HL-60 (cell line): ENCODE measurements around the gene LORICRIN.

ENCODE experiments used
- DNase-seq, 2 experiments: peaks; one replicate each; pipeline ENCODE4 v3.0.0-alpha.2; 2010 to 2020; ENCODE audit warnings: low read depth in 1 of 2, low spot score in 1 of 2
- H3K27ac ChIP-seq: fragments of 250-450 bp; sonication (Bioruptor Pico); replicated peaks from 2 replicates; pipeline ENCODE4 v1.5.1; 2020; ENCODE audit warnings: mild to moderate bottlenecking, moderate library complexity
- H3K27me3 ChIP-seq: fragments of 250-450 bp; sonication (Bioruptor Pico); 2 replicates; pipeline ENCODE4 v1.5.1; 2021; ENCODE audit warnings: mild to moderate bottlenecking, moderate library complexity; ENCODE audit not compliant: insufficient read depth, poor library complexity, severe bottlenecking
- H3K4me3 ChIP-seq: replicated peaks from 2 replicates; pipeline ENCODE4 v1.5.1; 2011; ENCODE audit warnings: mild to moderate bottlenecking, control low read depth, low read length; ENCODE audit not compliant: insufficient read depth
- CTCF ChIP-seq: IDR thresholded peaks from one replicate; pipeline ENCODE4 v1.5.1; 2011; ENCODE audit warnings: low read length, control low read depth, inconsistent platforms; ENCODE audit not compliant: insufficient read depth
- GABPA ChIP-seq: IDR thresholded peaks from 2 replicates; pipeline ENCODE4 v1.6.1; 2012; ENCODE audit warnings: low read depth
- POLR2AphosphoS5 ChIP-seq: IDR thresholded peaks from 2 replicates; pipeline ENCODE4 v1.6.1; 2012; ENCODE audit warnings: low read depth
- REST ChIP-seq: IDR thresholded peaks from 2 replicates; pipeline ENCODE4 v1.6.1; 2012; ENCODE audit warnings: low read depth; ENCODE audit not compliant: insufficient replicate concordance
- SPI1 ChIP-seq: IDR thresholded peaks from 2 replicates; pipeline ENCODE4 v1.6.1; 2012; ENCODE audit warnings: low read depth, mild to moderate bottlenecking, borderline replicate concordance

Gene LORICRIN

GRCh38 chr1:153271711-153272110 lies 12.2 kb downstream of the LORICRIN start:
- DNase-seq = no peak
- Histone ChIP-seq H3K27me3 (peaks cover 4% of the 10 kb centered on the region), H3K4me3 (no peak overlapping the region), H3K27ac (no peak overlapping the region)
- TF ChIP-seq CTCF (no peak), REST (no peak), GABPA (no peak), SPI1 (no peak)

- Histone ChIP-seq H3K4me3 (no peak overlapping the region), H3K27ac (no peak overlapping the region), H3K27me3 (peaks cover 2% of the 10 kb centered on the region)
- TF ChIP-seq POLR2AphosphoS5 (no peak), SPI1 (no peak), REST (no peak), GABPA (no peak), CTCF (no peak)
- no peak for DNase-seq
Measured at GRCh38 chr1:153272186-153272585, 12.7 kb downstream of the LORICRIN start.

- no peak overlapping the region for H3K4me3 ChIP-seq
- H3K27ac ChIP-seq = no peak overlapping the region
- peaks cover 2% of the 10 kb centered on the region for H3K27me3 ChIP-seq
- DNase-seq = peak in 1 of 2 experiments; percentile 36
- TF ChIP-seq CTCF (peak; percentile 82), POLR2AphosphoS5 (no peak), REST (no peak)
Measured at GRCh38 chr1:153277852-153278251, 18.4 kb downstream of the LORICRIN start.
